GM19455 (cell line): ENCODE measurements around the gene PKIB.
"Not testable (repeated sequence)": the region's sequence is repeated elsewhere in the genome, so short reads cannot be mapped to it uniquely, and the experiment has no call there.

Experiments used
- ATAC-seq: cut with Tn5 transposase; IDR thresholded peaks from one replicate; pipeline ENCODE4 v1.9.1; 2021; ENCODE audit not compliant: unreplicated experiment

The PKIB gene

DNA sequence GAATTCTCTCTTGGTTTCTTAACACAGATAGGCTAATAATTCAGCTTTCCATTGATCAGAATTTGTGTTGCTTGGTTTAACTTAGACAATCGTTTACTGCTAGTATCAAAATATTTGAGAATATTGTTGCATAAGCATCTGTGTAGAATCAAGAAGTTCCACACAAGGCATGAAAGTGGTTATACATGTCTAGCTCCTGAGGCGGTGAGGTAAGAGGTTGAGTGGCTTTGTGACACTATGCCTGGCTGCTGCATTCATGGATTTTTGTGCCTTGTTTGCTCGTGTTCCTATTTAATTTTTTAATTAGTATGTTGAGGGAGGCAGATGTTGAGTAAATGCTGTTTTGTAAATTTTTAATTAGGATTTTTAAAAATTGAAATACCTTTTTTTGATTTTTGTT is 10.2 kb downstream of the PKIB start:
- ATAC-seq, result no peak

DNA sequence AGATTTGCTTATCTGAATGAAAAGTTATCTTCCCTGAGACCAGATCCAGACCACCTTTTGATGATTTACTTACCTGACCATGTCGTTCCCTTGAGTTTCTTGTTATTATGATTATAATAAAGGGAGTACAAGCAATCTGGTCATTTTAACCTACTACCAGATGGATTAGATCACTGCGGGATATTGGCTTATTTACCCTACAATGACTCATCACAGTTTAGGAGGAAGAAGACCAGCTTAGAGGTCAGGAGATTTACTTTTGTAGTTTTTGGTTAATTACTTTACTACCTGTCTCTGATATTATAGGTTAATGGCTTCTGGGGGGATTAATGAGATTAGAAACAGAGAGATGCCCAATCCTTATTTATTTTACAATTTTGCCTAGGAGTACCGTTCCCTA is 10.7 kb downstream of the PKIB start:
- ATAC-seq, result no peak

DNA sequence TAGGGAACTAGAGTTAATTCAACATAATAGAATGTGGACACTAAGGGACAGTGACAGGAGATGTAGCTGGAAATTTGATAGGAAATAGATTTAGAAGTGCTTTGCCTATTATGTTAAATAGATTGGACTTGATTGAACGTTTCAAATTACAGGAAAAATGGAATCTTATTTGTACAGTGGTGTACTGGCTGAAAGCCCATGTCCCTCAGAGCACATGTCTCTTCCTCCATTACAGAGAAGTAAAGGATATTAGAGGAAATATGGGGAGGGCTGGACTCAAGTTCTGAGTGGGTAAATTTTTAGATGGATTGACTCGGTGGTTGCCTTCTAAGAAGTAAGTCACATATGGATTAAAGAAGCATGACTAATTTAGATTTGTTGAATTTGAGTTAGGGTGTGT is 11.4 kb downstream of the PKIB start:
- ATAC-seq, result no peak

DNA sequence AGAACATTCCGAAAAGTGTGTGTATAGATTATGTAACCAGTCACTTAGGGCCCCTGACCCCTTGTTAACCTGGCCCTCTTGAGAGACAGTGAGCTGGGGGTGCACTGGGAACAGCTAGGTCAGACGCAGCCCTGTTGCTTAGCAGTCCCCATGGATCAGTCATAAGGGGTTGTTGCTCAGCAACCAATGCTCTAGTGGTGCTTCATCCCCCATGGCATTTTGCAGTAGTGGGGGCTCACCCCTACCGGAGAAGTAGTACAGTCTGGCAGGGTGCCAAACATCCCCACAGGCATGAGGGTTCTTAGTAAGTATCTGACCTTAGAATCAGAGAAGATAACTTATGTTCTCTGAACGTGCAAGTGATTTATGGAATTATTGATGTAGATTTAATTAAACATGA is 12.3 kb downstream of the PKIB start:
- ATAC-seq, result no peak

DNA sequence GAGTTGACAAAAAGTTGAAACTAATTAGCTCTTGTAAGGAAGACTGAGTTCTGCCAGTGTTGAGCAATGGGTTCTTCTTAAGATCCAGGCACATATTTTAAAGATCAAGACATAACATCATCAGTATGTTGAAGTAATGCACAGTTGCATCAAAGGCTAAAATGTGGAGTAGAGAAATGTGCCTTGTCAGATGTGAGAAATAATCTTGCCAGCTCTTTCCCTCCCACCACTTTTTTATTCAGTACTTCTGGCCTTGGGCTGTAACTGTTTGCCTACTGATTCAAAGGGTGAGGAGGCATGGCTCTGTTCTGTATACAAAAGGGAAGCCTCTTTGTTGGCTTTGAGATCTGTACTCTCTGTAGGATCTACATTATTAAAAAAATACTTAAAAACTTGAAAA is 13.1 kb downstream of the PKIB start:
- no peak for ATAC-seq

DNA sequence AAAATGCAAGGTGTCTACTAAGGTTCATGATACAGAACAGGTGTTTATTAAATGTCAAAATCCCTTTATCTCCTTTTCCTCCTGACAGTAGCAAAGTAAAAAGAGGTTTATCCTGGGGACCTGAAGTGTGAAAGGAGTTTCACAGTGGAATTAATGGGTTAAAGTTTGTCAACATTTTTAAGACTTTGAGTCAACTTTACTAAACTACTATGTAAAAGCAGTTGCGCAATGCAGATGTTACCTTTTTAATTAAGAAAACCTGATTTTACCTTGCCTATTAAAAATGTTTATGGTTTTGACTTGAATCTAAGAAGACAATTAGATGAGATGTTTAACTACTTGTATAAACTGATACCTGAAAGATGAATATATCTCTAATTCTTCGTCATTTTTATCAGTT is 14.6 kb downstream of the PKIB start:
- no peak for ATAC-seq

DNA sequence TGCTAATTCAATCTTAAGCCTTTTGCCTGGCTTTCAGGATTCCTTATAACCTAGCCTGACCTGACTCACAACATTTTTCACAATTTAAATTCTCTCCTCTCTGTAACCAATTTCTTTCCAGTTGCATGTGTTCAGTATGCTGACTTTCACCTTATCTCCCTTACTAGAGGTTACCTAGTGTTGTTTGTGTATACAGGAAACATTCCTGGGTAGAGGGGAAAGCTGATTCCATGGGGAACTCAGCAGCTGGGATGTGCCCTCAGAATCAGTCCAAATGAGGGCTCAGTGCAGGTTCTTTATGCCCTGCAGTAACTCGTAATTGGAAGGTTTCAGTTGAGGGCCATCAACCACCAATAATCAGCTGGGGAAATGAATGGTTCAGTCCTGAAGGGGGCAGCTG is 18.5 kb downstream of the PKIB start:
- ATAC-seq, result no peak

DNA sequence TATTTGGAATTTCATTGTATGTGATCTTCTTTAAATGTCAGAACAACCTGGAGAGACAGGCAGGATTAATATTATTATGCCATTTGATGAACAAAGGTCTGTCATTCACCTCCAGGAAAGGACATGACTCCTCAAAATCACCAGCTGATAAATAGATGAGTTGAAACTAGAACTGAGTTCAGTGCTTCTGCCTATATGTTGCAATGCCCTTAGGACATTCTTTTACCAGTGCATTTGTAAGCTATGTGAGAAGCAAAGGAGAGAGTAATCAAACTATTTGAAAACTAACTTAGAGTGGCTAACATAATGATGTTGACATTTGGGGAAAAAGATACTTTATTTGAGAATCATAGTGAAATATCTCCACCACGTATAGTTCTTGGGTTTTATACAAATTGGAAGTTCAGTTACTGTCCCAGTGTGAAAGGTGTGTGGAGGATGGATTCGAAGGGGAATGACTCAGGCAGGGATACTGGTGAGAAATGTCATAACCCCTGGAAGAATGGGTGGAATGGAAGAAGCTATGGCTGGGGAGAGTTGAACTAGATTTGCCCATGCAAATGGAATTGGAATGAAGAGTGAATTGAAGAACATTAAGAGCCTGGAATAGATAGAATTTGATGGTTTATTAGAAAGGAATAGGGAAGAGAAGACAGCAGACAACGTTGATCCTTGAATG is 21.5 kb downstream of the PKIB start:
- no peak for ATAC-seq

DNA sequence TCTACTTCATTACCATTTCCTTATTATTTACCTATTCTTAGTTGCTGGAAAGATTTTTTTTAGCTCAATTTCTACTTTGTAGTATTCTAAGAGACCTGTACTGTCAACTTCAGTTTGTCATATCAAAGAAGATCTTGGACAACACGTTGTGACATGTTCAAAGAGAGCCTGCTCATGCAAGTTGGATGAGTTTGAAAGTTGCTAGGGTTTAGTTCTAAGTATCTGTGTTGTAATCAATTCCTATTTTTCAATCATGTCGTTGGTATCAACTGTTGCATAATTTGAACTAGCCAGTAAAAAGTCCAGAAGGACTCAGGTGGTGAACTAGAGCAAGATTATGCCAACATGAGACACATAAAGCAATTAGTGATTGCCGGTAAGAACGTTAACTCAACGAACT is 30.2 kb downstream of the PKIB start:
- no peak for ATAC-seq

DNA sequence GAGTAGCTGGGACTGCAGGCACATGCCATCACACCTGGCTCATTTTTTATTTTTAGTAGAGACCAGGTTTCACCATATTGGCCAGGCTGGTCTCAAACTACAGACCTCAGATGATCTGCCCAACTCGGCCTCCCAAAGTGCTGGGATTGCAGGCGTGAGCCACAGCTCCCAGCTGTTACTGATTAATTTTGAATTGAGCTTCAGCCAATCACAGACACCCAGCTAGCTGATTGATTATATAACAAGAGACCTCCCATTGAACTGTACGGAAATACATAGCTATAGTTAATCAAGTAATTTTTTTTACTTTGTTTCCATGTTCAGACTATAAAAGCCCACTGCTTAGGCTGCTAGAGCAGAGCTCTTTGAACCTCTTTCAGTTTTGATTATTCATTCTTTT is 31.6 kb downstream of the PKIB start:
- ATAC-seq, result no peak

DNA sequence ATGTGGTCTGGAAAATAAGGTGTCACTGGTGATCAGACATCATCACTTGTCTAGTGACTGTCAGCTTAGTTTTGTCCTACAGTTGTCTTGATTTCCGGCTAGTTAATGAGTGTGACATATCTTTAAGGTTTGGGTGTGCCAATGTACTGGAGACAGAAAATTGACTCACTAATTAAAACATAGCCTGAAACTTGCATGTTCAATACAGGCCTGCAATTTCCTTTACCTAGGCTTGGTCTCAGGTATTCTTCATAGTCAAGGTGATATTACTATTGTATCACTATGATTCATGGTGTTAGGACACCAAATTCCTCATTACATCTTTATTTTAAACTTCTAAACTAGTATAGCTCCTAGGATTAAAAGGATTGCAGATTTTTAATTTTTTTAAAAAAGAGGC is 32.4 kb downstream of the PKIB start:
- ATAC-seq, result not testable (repeated sequence)

DNA sequence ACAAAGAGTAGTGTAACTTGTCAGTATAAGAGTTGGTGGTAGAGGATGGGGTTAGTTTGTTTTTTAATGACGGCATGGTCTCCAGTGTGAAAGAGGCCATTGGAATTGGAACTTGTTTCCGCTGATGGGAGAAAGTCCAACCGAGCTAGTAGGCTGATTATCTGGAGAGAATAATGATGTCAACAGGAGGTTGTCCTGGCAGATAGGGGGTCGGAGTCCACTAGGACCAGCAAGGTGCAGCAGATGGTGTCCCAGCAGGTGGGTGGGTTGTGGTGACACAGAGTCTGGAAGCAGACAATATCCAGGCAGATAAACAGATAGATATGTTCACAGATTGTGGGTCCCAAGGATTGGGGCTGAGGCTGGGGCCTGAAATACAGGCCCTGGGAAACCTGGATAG is 35.1 kb downstream of the PKIB start:
- no peak for ATAC-seq

DNA sequence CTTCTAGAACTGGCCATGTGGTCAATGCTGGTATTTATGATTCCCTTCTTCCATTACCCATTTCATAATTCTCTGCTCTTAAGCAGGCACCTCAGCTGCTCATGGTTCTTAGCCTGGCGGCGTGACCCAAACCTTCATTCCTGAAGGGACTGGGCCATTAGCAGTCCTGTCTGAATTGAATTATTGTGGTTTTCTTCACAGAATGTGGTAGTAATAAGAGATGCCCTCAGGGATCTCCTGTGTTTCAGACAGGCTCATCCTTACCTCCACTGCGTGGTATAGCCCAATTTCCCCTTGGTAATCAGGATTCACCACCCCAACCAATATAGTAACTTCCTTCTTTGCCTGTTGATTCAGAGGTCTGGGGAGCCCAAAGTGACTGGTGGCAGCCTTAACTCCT is 37.6 kb downstream of the PKIB start:
- ATAC-seq, result no peak

DNA sequence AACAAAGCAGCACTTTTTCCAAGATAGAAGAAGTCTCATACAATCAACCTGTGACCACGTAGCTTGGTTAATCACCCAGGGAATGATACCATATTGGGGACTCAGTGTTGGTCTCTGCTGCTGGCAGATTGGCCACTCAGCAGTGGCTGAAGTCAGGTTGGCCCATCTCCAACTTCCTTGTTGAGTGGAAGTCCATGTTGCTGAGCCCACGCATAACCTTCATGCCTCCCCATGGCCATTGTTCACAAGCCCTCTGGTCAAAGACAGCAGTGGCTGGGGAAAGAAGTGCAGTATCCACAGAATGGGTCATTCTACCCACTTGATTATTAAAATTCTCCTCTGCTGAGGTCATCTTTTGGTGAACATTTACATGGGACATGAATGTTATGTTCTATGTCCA is 38.5 kb downstream of the PKIB start:
- ATAC-seq, result no peak

DNA sequence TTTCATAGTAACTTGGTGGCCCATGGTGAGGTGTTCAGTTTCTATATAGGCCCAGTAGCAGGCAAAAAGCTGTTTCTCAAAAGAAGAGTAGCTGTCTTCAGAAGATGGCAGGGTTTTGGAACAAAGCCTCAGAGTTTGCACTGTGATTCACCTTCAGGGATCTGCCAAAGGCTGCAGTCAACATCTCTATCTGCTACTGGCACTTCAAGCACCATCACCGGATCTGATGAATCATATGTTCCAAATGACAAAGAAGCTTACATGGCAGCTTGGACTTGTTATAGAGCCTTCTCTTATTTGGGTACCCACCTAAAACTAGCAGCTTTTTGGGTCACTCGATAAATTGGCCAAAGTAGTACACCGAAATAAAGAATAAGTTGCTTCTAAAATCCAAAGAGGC is 39.5 kb downstream of the PKIB start:
- no peak for ATAC-seq

DNA sequence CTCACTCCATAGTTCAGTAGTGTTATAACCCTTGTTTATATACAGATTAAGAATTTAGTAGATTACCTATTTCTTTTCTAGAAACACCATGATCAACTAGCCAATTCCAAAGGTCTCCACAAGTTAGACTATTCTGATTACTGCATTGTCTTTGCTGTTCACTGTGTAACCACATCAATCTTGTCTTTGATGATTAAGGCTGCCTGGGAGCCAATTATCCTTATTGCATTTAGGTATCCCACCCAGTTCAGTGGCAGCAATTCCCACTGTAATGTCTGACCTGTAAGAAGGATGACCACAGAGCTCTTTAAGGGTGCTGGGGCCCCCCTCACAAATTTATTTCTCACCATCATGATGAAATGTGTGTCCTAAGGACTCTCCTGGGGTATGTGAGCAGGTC is 40.2 kb downstream of the PKIB start:
- ATAC-seq, result no peak

DNA sequence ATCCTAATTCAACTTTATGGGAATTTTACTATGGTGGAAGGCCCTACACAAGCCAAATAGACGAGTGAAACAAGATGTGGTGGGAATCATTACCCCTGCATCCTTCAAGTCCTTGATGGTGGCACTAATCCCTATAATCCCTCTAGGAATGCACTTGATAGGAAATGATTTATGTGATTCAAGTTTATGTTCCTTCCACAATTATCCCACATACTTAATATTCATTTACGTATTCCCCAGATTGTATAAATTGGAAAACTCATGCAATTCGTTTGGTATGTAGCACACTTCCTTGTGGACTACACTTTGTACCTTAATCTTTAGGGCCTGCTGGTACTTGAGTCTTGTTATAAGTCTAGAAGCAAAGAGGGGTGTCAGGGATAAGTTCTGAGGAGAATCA is 40.8 kb downstream of the PKIB start:
- ATAC-seq, result no peak

DNA sequence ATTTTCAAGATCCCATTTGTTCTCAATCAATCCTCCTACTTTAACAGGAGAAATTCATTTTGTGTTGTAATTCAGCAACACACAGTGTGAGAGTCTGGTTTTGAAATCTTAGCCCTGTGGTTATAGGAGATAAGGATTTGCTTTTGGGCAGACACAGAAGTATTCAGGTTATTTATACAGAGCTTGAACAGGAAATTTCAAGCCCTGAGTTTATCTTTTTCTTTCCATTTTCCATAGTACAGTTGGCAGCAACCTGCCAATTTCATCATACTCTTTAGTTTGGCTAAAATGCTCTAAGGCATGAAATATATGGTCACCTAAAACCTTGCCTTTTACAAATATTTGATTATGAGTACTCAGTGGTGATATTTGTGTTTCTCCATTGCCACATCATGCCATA is 41.4 kb downstream of the PKIB start:
- no peak for ATAC-seq

DNA sequence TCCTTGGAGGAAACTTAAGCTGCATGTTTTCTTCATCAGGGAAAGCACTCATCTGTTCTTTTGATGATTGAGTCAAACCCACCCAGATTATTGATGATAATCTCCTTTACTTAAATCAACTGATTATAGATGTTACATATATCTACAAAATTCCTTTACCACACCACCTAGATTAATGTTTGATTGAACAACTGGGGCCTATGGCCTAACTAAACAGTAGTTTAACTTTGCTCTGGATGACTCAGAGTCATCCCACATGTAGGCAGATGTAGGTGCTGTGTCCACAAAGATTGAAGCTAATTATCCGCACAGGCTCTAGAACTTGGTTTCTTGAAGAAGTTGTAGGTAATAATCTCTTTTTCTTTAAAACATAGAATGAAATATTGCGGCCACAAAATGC is 42.2 kb downstream of the PKIB start:
- ATAC-seq, result no peak

DNA sequence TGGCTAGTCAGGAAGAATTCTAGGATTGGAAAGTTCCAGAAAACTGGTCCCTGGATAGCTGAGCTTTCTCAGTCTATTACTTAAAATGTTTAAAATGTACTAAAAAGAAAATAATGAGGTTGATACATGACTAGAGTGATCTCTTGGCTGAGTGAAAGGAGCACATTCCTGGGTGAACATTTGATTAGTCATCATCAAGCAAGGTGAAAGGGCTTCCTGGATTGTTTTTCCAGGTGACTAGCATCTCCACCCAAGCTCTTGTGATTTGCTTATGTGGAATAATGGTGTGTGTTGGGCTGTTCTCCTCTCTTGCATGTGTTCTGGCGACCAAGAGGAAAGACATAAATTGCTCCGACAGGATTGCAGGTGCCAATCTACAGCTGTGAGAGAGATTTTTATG is 42.9 kb downstream of the PKIB start:
- no peak for ATAC-seq

DNA sequence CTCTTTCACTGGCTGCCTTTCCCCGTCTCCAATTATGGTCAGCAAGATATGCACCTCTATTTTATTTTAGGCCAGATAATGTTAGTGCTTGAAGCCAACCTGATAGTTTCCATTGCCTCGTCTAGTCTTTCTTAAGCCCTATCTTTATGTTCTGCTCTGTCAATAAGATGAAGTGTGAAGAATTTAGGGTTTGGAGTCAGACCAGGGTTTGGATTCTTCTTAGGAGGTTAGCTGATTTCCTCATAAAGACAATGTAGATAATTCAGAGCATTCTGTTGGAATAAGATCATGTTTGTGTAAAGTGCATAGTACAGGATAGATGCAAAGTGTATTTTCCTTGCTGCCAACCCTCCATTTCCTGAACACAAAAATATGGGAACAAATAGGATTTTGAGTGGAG is 43.8 kb downstream of the PKIB start:
- ATAC-seq, result no peak

DNA sequence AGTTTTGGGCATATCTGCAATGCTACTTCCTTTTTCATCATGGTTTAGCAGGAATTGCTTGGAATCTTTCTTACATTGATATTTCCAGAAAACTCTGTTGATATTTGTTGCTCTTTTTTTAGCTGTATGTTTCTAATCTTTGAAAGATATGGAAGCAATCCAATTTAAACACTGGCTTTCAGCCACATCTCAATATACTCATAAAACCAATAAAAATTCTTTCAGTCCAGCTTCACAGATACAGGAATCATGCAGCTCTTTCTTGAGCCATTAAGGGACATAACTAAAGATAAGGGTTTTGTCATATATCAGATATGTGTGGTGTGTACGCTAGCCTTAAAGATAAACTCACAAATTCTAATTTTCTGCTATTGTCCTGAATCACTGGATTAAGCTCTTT is 47.4 kb downstream of the PKIB start:
- no peak for ATAC-seq

DNA sequence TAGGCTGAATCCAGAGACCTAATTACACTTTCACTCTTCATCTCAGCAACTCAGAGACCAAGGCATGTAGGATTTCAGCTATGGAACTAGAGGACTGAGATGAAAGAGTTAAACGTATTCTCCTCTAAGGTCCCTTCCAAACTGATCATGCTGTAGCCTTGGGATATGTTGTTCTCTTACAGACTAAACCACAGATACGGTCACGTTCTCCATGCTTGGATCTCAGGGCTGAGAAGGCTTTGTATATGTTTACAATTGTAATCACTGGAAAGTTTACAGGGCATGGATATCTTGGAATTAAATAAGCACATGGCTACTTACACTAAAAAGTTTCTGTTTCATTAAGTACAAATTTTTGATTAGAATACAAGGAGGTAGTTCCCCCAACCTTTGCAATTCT is 50.1 kb downstream of the PKIB start:
- no peak for ATAC-seq

DNA sequence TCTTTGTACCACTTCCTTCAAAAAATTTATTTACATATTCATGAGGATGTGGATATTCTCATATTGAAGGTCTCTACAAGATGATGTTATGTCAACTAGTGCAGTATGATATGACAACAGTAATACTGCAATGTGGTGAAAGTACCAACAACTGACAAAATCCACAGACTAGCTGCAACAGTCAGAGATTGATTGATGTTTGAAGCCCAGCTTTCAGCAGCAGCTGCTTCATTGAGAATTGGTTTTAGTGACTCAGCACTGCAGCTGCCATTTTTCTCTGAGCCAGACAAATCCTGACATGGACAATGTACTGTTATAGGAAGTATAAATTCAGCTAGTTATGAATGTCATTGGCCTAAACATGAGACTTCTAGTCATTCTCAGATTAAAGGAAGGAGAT is 53.8 kb downstream of the PKIB start:
- no peak for ATAC-seq
